ENCODE data around the gene SH3BP1.
"Not testable (repeated sequence)": the region's sequence is repeated elsewhere in the genome, so short reads cannot be mapped to it uniquely, and the experiment has no call there.

The SH3BP1 gene

DNA sequence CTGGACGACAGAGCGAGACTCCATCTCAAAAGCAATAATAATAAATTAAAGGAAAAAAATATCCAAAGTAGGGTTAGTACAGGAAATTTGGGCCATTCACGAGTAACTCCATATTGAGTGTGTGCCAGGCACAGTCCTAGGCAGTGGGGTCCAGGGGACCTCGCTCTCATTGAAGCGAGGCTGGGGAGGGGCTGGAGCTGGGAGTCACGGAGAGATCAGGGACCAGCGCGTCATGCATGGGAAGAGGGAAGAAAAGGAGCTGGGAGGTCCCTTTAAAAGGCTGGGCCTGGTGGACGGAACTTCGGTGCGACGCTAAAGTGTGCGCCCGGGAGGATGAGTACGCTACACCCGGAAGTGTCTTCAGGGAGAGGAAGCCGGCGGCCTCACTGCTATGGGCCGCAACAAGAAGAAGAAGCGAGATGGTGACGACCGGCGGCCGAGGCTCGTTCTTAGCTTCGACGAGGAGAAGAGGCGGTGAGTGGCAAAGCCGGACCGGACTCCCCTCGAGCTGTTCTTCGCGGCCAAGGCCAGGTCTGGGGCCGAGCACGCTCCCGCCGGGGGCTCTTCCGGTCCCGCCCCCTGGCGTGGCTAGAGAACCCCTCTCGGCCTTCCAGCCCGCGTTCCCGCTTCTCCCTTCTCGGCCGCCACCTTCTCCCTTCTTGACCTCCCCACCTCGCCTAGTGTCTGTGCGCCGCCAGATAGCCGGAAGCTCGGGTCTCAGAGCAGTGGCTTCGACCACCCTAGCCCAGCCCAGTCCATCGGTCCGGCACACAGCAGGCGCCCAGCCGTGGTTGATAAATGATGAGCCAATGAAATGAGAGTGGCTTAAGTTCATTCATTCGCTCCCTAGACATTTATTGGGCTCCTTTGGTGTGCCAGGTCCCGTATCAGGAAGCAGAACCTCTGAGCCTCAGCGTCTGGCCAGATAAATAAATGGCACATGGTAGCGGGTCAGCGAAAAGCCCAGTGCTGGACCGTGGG lies 46.8 kb downstream of the SH3BP1 start, which contains the start of gene NOL12:
NOL12 (plus strand) TSS at position 342 of the 981 bp plus-strand sequence; CDS start at position 392, 50 bp downstream.
- peak; percentile 92; the same call in 1 of the 2 replicates for TF ChIP-seq CTBP1 (IDR thresholded peaks at IDR 0.05; ENCODE audit: borderline replicate concordance)
- peak; percentile 96 for TF ChIP-seq ELF4 (IDR thresholded peaks at IDR 0.05)
- no peak for TF ChIP-seq LEF1 (IDR thresholded peaks at IDR 0.05; ENCODE audit: borderline replicate concordance)
- no peak for TF ChIP-seq TARDBP (IDR thresholded peaks at IDR 0.05)
- TF ChIP-seq L3MBTL2 (conservative IDR thresholded peaks at IDR 0.05), result peak; percentile 42; the same call in 1 of the 2 replicates
- ChIA-PET POLR2A (interaction anchor here (0.6 to 2.3 kb wide), 20 partner anchors 9 to 121 kb away, joined by 3 to 33 read pairs (median 4); partner anchors contain the start of genes GCAT, GGA1, LGALS1 and PDXP), CTCF (interaction anchor here (0.6 to 1.1 kb wide), 3 partner anchors 12 to 43 kb away, joined by 3 to 6 read pairs (median 3); no protein-coding TSS in a partner anchor)
- peak; percentile 92 for DNase-seq (ENCODE audit: extremely low spot score)

- ChIA-PET CTCF (no interaction called here), POLR2A (no interaction called here)
- TF ChIP-seq FOXK2 (IDR thresholded peaks at IDR 0.05), result no peak
- TF ChIP-seq SP1 (IDR thresholded peaks at IDR 0.05), result no peak
- TF ChIP-seq CTBP1 (IDR thresholded peaks at IDR 0.05; ENCODE audit: borderline replicate concordance), result no peak
- no peak for TF ChIP-seq PKNOX1 (IDR thresholded peaks at IDR 0.05)
- no peak for TF ChIP-seq SUZ12 (IDR thresholded peaks at IDR 0.05)
- TF ChIP-seq L3MBTL2 (conservative IDR thresholded peaks at IDR 0.05), result no peak
- TF ChIP-seq ELF4 (IDR thresholded peaks at IDR 0.05), result no peak
- TF ChIP-seq LEF1 (IDR thresholded peaks at IDR 0.05; ENCODE audit: borderline replicate concordance), result no peak
- no peak for TF ChIP-seq FOXA1 (IDR thresholded peaks at IDR 0.05)
- TF ChIP-seq NFRKB (IDR thresholded peaks at IDR 0.05), result no peak
- TF ChIP-seq BHLHE40 (IDR thresholded peaks at IDR 0.05; ENCODE audit: borderline replicate concordance), result no peak
- TF ChIP-seq TARDBP (IDR thresholded peaks at IDR 0.05), result no peak
- no peak for TF ChIP-seq FOXM1 (IDR thresholded peaks at IDR 0.05; ENCODE audit: borderline replicate concordance)
- TF ChIP-seq ARNT (IDR thresholded peaks at IDR 0.05), result no peak
- TF ChIP-seq HDGF (IDR thresholded peaks at IDR 0.05; ENCODE audit: borderline replicate concordance), result no peak
- TF ChIP-seq ZNF384 (IDR thresholded peaks at IDR 0.05), result no peak
- no peak for DNase-seq (ENCODE audit: extremely low spot score)
Measured at GRCh38 chr22:37690407-37690806, 50.9 kb downstream of the SH3BP1 start.

DNA sequence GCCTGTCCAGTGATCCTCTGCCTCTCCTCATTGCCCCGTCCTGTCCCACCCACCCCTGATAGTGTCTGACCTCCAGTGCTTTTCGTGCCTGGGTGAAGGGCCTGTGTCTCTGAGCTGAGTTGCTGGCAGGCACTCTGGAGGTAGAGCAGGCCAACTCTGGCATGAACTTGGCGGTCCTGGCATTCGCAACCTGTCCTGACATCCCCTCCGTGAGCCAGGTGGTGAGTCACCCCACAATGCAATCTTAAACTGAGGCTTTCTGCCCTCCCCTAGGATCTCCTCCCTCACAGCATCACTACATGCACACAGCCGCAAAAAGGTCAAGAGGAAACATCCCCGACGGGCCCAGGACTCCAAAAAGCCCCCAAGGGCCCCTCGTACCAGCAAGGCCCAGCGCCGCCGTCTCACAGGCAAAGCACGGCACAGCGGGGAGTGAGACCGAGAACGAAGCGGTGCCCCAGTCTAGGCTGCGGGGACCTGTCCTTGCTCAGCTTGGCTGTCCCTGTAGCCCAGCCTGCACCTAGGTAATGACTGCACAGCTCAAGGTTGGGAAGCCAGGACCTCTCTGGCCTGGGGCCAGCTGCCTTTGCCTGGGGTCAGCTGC lies 51.5 kb downstream of the SH3BP1 start:
- POLR2A ChIA-PET, result no interaction called here
- TF ChIP-seq ZNF384 (IDR thresholded peaks at IDR 0.05), result no peak
- CTCF ChIA-PET, result no interaction called here
- no peak for DNase-seq (ENCODE audit: extremely low spot score)

GRCh38 chr22:37692627-37693285 lies 53.3 kb downstream of the SH3BP1 start:
- ChIA-PET CTCF (interaction anchor here (0.8 kb wide), 1 partner anchor 11 kb away, joined by 3 read pairs; no protein-coding TSS in a partner anchor), POLR2A (no interaction called here)
- DNase-seq (ENCODE audit: extremely low spot score), result no peak
- TF ChIP-seq HDGF (IDR thresholded peaks at IDR 0.05; ENCODE audit: borderline replicate concordance) (no peak), SP1 (IDR thresholded peaks at IDR 0.05) (no peak), ZNF384 (IDR thresholded peaks at IDR 0.05) (no peak), ELF4 (IDR thresholded peaks at IDR 0.05) (no peak), FOXK2 (IDR thresholded peaks at IDR 0.05) (no peak), CTBP1 (IDR thresholded peaks at IDR 0.05; ENCODE audit: borderline replicate concordance) (no peak), FOXM1 (IDR thresholded peaks at IDR 0.05; ENCODE audit: borderline replicate concordance) (no peak), FOXA1 (IDR thresholded peaks at IDR 0.05) (no peak)

- DNase-seq (ENCODE audit: extremely low spot score); POLR2A ChIA-PET: not testable (repeated sequence)
- CTCF ChIA-PET, result interaction anchor here (0.6 kb wide), 1 partner anchor 1580 kb away, joined by 3 read pairs; no protein-coding TSS in a partner anchor
Measured at GRCh38 chr22:37694131-37694530, 54.7 kb downstream of the SH3BP1 start.

DNA sequence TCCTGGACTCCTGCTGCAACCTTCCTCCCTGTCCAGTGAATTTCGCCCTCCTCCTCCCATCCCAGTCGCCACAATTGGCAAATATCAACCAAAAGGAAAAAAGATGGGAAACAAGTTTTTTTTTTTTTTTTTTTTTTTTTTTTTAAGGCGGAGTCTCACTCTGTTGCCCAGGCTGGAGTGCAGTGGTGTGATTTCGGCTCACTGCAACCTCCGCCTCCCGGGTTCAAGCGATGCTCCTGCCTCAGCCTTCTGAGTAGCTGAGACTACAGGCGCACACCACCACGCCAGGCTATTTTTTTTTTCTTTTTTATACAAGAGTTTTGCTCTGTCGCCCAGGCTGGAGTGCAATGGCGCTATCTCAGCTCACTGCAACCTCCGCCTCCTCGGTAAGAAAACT lies 56.8 kb downstream of the SH3BP1 start:
- CTCF ChIA-PET, result interaction anchor here (0.6 to 1.4 kb wide), 4 partner anchors 16 to 53 kb away, joined by 3 to 7 read pairs (median 3); no protein-coding TSS in a partner anchor
- POLR2A ChIA-PET, result interaction anchor here (0.9 to 1.9 kb wide), 5 partner anchors 9 to 83 kb away, joined by 3 to 13 read pairs (median 4); partner anchors contain the start of genes NOL12 and PDXP
- TF ChIP-seq ZNF384 (IDR thresholded peaks at IDR 0.05), result peak; percentile 39

More for the DNA sequence above, 56.8 kb downstream of the SH3BP1 start:
- not testable (repeated sequence) for DNase-seq (ENCODE audit: extremely low spot score)

Measured in HEK293T (cell line).